Smooth muscle cell (in vitro differentiated cells): ENCODE data around the gene SASS6. TPM values are rescaled to one million over a fixed set of nuclear protein-coding genes. Genes with fewer than 3 reads are reported as not detected.

Experiments used
- DNase-seq: peaks from one replicate; lab custom pipeline; 2025; ENCODE audit not compliant: unreplicated experiment; lab: John Stamatoyannopoulos, UW
- H2AFZ ChIP-seq: fragments of 200-600 bp; sonication (generic); 2 replicates; pipeline ENCODE4 v1.6.0; 2016; ENCODE audit warnings: antibody characterized with exemption, low read depth, mild to moderate bottlenecking
- H3F3A ChIP-seq: fragments of 200-600 bp; sonication (generic); 2 replicates; pipeline ENCODE4 v1.6.0; 2017; ENCODE audit warnings: antibody characterized with exemption, low read depth
- H3K27ac ChIP-seq: fragments of 200-600 bp; sonication (generic); 2 replicates; pipeline ENCODE4 v1.5.1; 2016; ENCODE audit warnings: low read depth, mild to moderate bottlenecking
- H3K27me3 ChIP-seq: fragments of 200-600 bp; sonication (generic); 2 replicates; pipeline ENCODE4 v1.6.1; 2016; ENCODE audit warnings: low read depth, mild to moderate bottlenecking
- H3K36me3 ChIP-seq: fragments of 200-600 bp; sonication (generic); 2 replicates; pipeline ENCODE4 v1.5.1; 2016; ENCODE audit warnings: low read depth
- H3K4me1 ChIP-seq: fragments of 200-600 bp; sonication (generic); 2 replicates; pipeline ENCODE4 v1.5.1; 2016; ENCODE audit warnings: low read depth
- H3K4me2 ChIP-seq: fragments of 200-600 bp; sonication (generic); 2 replicates; pipeline ENCODE4 v1.6.0; 2016; ENCODE audit warnings: mild to moderate bottlenecking
- H3K4me3 ChIP-seq: fragments of 200-600 bp; sonication (generic); 2 replicates; pipeline ENCODE4 v1.5.1; 2016; ENCODE audit warnings: mild to moderate bottlenecking
- H3K79me2 ChIP-seq: fragments of 200-600 bp; sonication (generic); 2 replicates; pipeline ENCODE4 v1.6.0; 2016; ENCODE audit warnings: low read depth, mild to moderate bottlenecking
- H3K9ac ChIP-seq: fragments of 200-600 bp; sonication (generic); 2 replicates; pipeline ENCODE4 v1.6.0; 2016; ENCODE audit warnings: low read depth
- H3K9me3 ChIP-seq: fragments of 200-600 bp; sonication (generic); replicated peaks from 2 replicates; pipeline ENCODE4 v1.5.1; 2016; ENCODE audit warnings: low read depth
- H4K20me1 ChIP-seq: fragments of 200-600 bp; sonication (generic); 2 replicates; pipeline ENCODE4 v1.6.0; 2016; ENCODE audit warnings: low read depth
- CTCF ChIP-seq: fragments of 200-600 bp; sonication (generic); IDR thresholded peaks from 2 replicates; pipeline ENCODE4 v1.5.1; 2017; ENCODE audit warnings: borderline replicate concordance, mild to moderate bottlenecking, antibody characterized with exemption; ENCODE audit not compliant: insufficient read depth, poor library complexity, severe bottlenecking
- WGBS: methylation state at CpG from one replicate; pipeline ENCODE4 v1.1.7; 2016; ENCODE audit warnings: low lambda C conversion rate; 5-methylcytosine and 5-hydroxymethylcytosine counted together
- polyA plus RNA-seq: library from polyadenylated mRNA; unstranded; fragments of >200 nt; fragmentation: Nextera tagmentation; extraction: Ambion mirVana; gene quantifications from 2 replicates; pipeline ENCODE4 v1.2.1, GENCODE V29; 2016
- total RNA-seq: library from RNA; depleted of rRNA; stranded (reverse); fragments of >200 nt; gene quantifications from 2 replicates; pipeline ENCODE4 v1.2.3, GENCODE V29; 2014

The SASS6 gene
- total and polyA plus RNA-seq, 2 experiments from 2014 or later = 1.9 to 6.0 TPM

DNA sequence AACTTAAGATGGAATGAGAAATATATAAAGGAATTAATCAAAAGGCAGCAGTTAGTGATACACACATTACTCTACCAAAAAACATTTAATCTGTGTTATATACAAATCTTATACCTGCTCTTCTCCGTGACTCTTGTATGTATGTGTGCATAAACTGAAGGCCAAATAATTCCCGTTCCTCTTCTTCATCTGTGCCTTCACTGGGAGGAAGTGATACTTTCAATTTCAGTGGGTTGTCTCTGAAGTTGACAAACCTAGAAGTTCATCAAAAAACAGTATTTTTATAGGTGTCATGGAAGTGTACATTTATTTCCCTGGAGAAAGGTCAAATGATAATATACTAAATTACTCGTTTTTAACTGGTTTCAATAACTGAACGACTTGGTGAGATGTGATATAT is 19.5 kb upstream of the SASS6 start:
- 93% methylated on average over 4 of the region's 4 CpGs for WGBS
- DNase-seq = no peak
- H3K9ac ChIP-seq = no peak overlapping the region

DNA sequence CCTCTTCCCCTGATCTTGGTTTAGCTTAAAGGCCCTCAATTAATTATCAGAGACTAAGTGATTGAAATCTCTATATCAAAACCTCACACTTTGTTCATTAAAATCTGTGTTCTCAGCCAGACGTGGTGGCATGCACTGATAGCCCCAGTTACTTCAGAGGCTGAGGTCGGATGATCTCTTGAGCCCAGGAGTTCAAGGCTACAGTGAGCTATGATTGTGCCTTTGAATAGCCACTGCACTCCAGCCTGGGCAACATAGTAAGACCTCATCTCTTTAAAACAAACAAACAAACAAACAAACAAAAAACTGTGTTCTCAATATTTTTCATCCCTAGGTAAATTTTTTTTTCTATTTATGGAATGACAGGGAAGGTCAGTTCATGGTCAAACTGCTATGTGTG is 18.9 kb upstream of the SASS6 start:
- no peak for DNase-seq
- 78% methylated on average over 2 of the region's 2 CpGs for WGBS

More for the DNA sequence above, 19.5 kb upstream of the SASS6 start:
- H3K9me3 ChIP-seq = no peaks in the 10 kb centered on the region
- no peaks in the 10 kb centered on the region for H4K20me1 ChIP-seq
- no peaks in the 10 kb centered on the region for H3F3A ChIP-seq
- no peaks in the 10 kb centered on the region for H3K36me3 ChIP-seq
- no peak overlapping the region for H3K4me2 ChIP-seq
- no peak overlapping the region for H3K4me3 ChIP-seq
- no peak for TF ChIP-seq CTCF
- H3K79me2 ChIP-seq = no peaks in the 10 kb centered on the region
- no peak overlapping the region for H3K27ac ChIP-seq
- no peak overlapping the region for H2AFZ ChIP-seq
- no peaks in the 10 kb centered on the region for H3K27me3 ChIP-seq
- no peaks in the 10 kb centered on the region for H3K4me1 ChIP-seq

GRCh38 chr1:100147875-100148274 is 15.1 kb upstream of the SASS6 start:
- no peak for TF ChIP-seq CTCF
- no peak overlapping the region for H3K9ac ChIP-seq
- 90% methylated on average over 4 of the region's 4 CpGs for WGBS
- no peak overlapping the region for H2AFZ ChIP-seq
- no peaks in the 10 kb centered on the region for H3K9me3 ChIP-seq
- H3K27ac ChIP-seq = no peak overlapping the region
- no peak overlapping the region for H3K4me2 ChIP-seq
- no peak for DNase-seq
- H3F3A ChIP-seq = no peaks in the 10 kb centered on the region
- peaks cover 21% of the 10 kb centered on the region for H3K36me3 ChIP-seq
- H3K79me2 ChIP-seq = no peaks in the 10 kb centered on the region
- no peaks in the 10 kb centered on the region for H3K4me1 ChIP-seq
- no peaks in the 10 kb centered on the region for H4K20me1 ChIP-seq
- no peak overlapping the region for H3K4me3 ChIP-seq
- H3K27me3 ChIP-seq = no peaks in the 10 kb centered on the region

More for the DNA sequence above, 18.9 kb upstream of the SASS6 start:
- no peak overlapping the region for H2AFZ ChIP-seq
- no peak overlapping the region for H3K9ac ChIP-seq
- no peak overlapping the region for H3K4me2 ChIP-seq
- H4K20me1 ChIP-seq = no peaks in the 10 kb centered on the region
- no peaks in the 10 kb centered on the region for H3K9me3 ChIP-seq
- no peaks in the 10 kb centered on the region for H3K27me3 ChIP-seq
- no peaks in the 10 kb centered on the region for H3K36me3 ChIP-seq
- no peaks in the 10 kb centered on the region for H3K79me2 ChIP-seq
- TF ChIP-seq CTCF = no peak
- H3F3A ChIP-seq = no peaks in the 10 kb centered on the region
- H3K4me1 ChIP-seq = no peaks in the 10 kb centered on the region
- no peak overlapping the region for H3K4me3 ChIP-seq
- no peak overlapping the region for H3K27ac ChIP-seq

GRCh38 chr1:100146958-100147357 is 14.2 kb upstream of the SASS6 start:
- WGBS = 100% methylated on average over 1 of the region's 1 CpG

More at GRCh38 chr1:100146958-100147357, 14.2 kb upstream of the SASS6 start:
- no peaks in the 10 kb centered on the region for H3K9me3 ChIP-seq
- H4K20me1 ChIP-seq = no peaks in the 10 kb centered on the region
- no peaks in the 10 kb centered on the region for H3K79me2 ChIP-seq
- no peak for TF ChIP-seq CTCF
- no peaks in the 10 kb centered on the region for H3K4me1 ChIP-seq
- no peak overlapping the region for H2AFZ ChIP-seq
- peaks cover 22% of the 10 kb centered on the region for H3K36me3 ChIP-seq
- H3K27me3 ChIP-seq = no peaks in the 10 kb centered on the region
- no peak overlapping the region for H3K27ac ChIP-seq
- H3F3A ChIP-seq = no peaks in the 10 kb centered on the region
- no peak overlapping the region for H3K4me3 ChIP-seq
- H3K4me2 ChIP-seq = no peak overlapping the region
- no peak overlapping the region for H3K9ac ChIP-seq
- DNase-seq = no peak
